ENCODE measurements around the gene CRYAB. TPM values are rescaled to one million over a fixed set of nuclear protein-coding genes. Genes with fewer than 3 reads are reported as not detected.

CRYAB gene
- total and polyA plus RNA-seq, 4 donors = 0.33 to 8.6 (median 3.6) TPM

GRCh38 chr11:111957663-111958444, 46.3 kb upstream of the CRYAB start:
- H3K9me3 ChIP-seq (ENCODE audit: control insufficient read depth in 4 of 4, low read length in 3 of 4) = no peaks in the 10 kb centered on the region
- H3K27ac ChIP-seq (ENCODE audit: low read depth in 1 of 2, low read length in 2 of 2) = no peak overlapping the region
- no peak overlapping the region for H3K4me3 ChIP-seq (ENCODE audit: low read depth in 1 of 3, low read length in 3 of 3)
- no peak overlapping the region for H3K9ac ChIP-seq (ENCODE audit: low read depth in 1 of 2, low read length in 2 of 2)
- no peak for TF ChIP-seq RAD21 (IDR thresholded peaks at IDR 0.05)
- TF ChIP-seq HNF4G (IDR thresholded peaks at IDR 0.05) = no peak
- TF ChIP-seq REST (IDR thresholded peaks at IDR 0.05) = no peak
- TF ChIP-seq, protein P1, sequence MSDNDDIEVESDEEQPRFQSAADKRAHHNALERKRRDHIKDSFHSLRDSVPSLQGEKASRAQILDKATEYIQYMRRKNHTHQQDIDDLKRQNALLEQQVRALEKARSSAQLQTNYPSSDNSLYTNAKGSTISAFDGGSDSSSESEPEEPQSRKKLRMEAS (IDR thresholded peaks at IDR 0.05) = no peak
- no peak for TF ChIP-seq JUND (IDR thresholded peaks at IDR 0.05)
- TF ChIP-seq ZBTB33 (IDR thresholded peaks at IDR 0.05) = no peak
- TF ChIP-seq, protein P2, sequence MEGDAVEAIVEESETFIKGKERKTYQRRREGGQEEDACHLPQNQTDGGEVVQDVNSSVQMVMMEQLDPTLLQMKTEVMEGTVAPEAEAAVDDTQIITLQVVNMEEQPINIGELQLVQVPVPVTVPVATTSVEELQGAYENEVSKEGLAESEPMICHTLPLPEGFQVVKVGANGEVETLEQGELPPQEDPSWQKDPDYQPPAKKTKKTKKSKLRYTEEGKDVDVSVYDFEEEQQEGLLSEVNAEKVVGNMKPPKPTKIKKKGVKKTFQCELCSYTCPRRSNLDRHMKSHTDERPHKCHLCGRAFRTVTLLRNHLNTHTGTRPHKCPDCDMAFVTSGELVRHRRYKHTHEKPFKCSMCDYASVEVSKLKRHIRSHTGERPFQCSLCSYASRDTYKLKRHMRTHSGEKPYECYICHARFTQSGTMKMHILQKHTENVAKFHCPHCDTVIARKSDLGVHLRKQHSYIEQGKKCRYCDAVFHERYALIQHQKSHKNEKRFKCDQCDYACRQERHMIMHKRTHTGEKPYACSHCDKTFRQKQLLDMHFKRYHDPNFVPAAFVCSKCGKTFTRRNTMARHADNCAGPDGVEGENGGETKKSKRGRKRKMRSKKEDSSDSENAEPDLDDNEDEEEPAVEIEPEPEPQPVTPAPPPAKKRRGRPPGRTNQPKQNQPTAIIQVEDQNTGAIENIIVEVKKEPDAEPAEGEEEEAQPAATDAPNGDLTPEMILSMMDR (IDR thresholded peaks at IDR 0.05; ENCODE audit: low read depth, low read length, missing input control) = no peak
- no peak for TF ChIP-seq YY1 (IDR thresholded peaks at IDR 0.05)
- TF ChIP-seq NR2F2 (IDR thresholded peaks at IDR 0.05) = no peak
- TF ChIP-seq SP1 (IDR thresholded peaks at IDR 0.05) = no peak
- no peak for TF ChIP-seq HNF4A (conservative IDR thresholded peaks at IDR 0.05)
- no peak for TF ChIP-seq FOXA2 (IDR thresholded peaks at IDR 0.05)
- no peak for TF ChIP-seq EGR1 (IDR thresholded peaks at IDR 0.05; ENCODE audit: low read depth in 2 of 2)
- TF ChIP-seq RXRA (IDR thresholded peaks at IDR 0.05) = no peak
- no peak for TF ChIP-seq FOXA1 (IDR thresholded peaks at IDR 0.05)
- no peak for TF ChIP-seq TAF1 (conservative IDR thresholded peaks at IDR 0.05)
- no peak for TF ChIP-seq GABPA (IDR thresholded peaks at IDR 0.05 in 1 of 2, conservative IDR thresholded peaks at IDR 0.05 in 1 of 2)
- TF ChIP-seq, protein P3, sequence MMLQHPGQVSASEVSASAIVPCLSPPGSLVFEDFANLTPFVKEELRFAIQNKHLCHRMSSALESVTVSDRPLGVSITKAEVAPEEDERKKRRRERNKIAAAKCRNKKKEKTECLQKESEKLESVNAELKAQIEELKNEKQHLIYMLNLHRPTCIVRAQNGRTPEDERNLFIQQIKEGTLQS (IDR thresholded peaks at IDR 0.05) = no peak
- H3K36me3 ChIP-seq (ENCODE audit: control insufficient read depth in 4 of 4, insufficient read depth in 3 of 4, low read depth in 1 of 4, low read length in 3 of 4) = no peaks in the 10 kb centered on the region
- no peaks in the 10 kb centered on the region for H3K27me3 ChIP-seq (ENCODE audit: control insufficient read depth in 4 of 4, insufficient read depth in 4 of 4, low read length in 3 of 4)
- WGBS = 93% methylated on average over 12 of the region's 12 CpGs
- H3K4me1 ChIP-seq (ENCODE audit: control insufficient read depth in 4 of 4, insufficient read depth in 4 of 4, low read length in 3 of 4) = peaks cover 0 to 17% (median 9%) of the 10 kb centered on the region in 4 donors
- no peak for DNase-seq (ENCODE audit: low spot score)
